Ishikawa (cell line): Measurements from ENCODE around the gene COX4I2.

ENCODE experiments used
- CEBPB ChIP-seq: IDR thresholded peaks from 2 replicates; pipeline ENCODE4 v1.6.1; 2012
- CREB1 ChIP-seq: IDR thresholded peaks from 2 replicates; pipeline ENCODE4 v1.6.1; 2012; ENCODE audit warnings: low read depth
- EP300 ChIP-seq: IDR thresholded peaks from 2 replicates; pipeline ENCODE4 v1.6.1; 2012; ENCODE audit warnings: borderline replicate concordance
- FOXM1 ChIP-seq: IDR thresholded peaks from 2 replicates; pipeline ENCODE4 v1.6.1; 2012; ENCODE audit warnings: low read depth, borderline replicate concordance
- MAX ChIP-seq: IDR thresholded peaks from 2 replicates; pipeline ENCODE4 v1.6.1; 2012
- NFIC ChIP-seq: IDR thresholded peaks from 2 replicates; pipeline ENCODE4 v1.6.1; 2012
- RAD21 ChIP-seq: IDR thresholded peaks from 2 replicates; pipeline ENCODE4 v1.6.1; 2012; ENCODE audit warnings: low read depth
- REST ChIP-seq: IDR thresholded peaks from 2 replicates; pipeline ENCODE4 v1.6.1; 2012; ENCODE audit warnings: low read depth, mild to moderate bottlenecking
- TAF1 ChIP-seq: IDR thresholded peaks from 2 replicates; pipeline ENCODE4 v1.6.1; 2012; ENCODE audit warnings: low read depth, mild to moderate bottlenecking
- TCF12 ChIP-seq: IDR thresholded peaks from 2 replicates; pipeline ENCODE4 v1.6.1; 2012; ENCODE audit warnings: low read depth
- TEAD4 ChIP-seq: IDR thresholded peaks from 2 replicates; pipeline ENCODE4 v1.6.1; 2012
- YY1 ChIP-seq: IDR thresholded peaks from 2 replicates; pipeline ENCODE4 v1.6.1; 2012; ENCODE audit warnings: low read depth
- ZBTB7A ChIP-seq: IDR thresholded peaks from 2 replicates; pipeline ENCODE4 v1.6.1; 2012; ENCODE audit warnings: low read depth

- TF ChIP-seq TAF1 (no peak), REST (no peak), CREB1 (no peak), EP300 (no peak), FOXM1 (no peak), RAD21 (no peak), NFIC (no peak), MAX (no peak), TEAD4 (no peak), TCF12 (no peak), YY1 (no peak), ZBTB7A (no peak), CEBPB (no peak)
These were observed 20.1 kb upstream of the COX4I2 start for GRCh38 chr20:31617432-31618104.
